Vagina (tissue), 2 donors: ENCODE results near the gene LMX1B. TPM values are rescaled to one million over a fixed set of nuclear protein-coding genes. Genes with fewer than 3 reads are reported as not detected.

Experiments used
- DNase-seq, 2 donors: peaks; one replicate each; pipeline ENCODE4 v3.0.0-alpha.2; 2017; ENCODE audit errors: extremely low spot score in 2 of 2
- H3K27ac ChIP-seq: fragments of 200-600 bp; sonication (generic); one replicate; pipeline ENCODE4 v1.5.1; 2019
- H3K27me3 ChIP-seq: fragments of 200-600 bp; sonication (generic); one replicate; pipeline ENCODE4 v1.5.1; 2019
- H3K36me3 ChIP-seq, 2 donors: fragments of 200-600 bp; sonication (generic); one replicate each; pipeline ENCODE4 v1.5.1; 2017 to 2019
- H3K4me1 ChIP-seq: fragments of 200-600 bp; sonication (generic); one replicate; pipeline ENCODE4 v1.5.1; 2019
- H3K4me3 ChIP-seq, 2 donors: fragments of 200-600 bp; sonication (generic); 1 replicate in 1 of 2; 2 replicates in 1 of 2; pipeline ENCODE4 v1.5.1; 2016 to 2019
- H3K9me3 ChIP-seq: fragments of 200-600 bp; sonication (generic); one replicate; pipeline ENCODE4 v1.5.1; 2019
- CTCF ChIP-seq, 3 experiments: fragments of 450-650 bp in 2 of 3; fragments of 200-600 bp in 1 of 3; sonication (generic) in 1 of 3; IDR thresholded peaks; one replicate each; pipeline ENCODE4 v1.5.1; 2017 to 2019; ENCODE audit warnings: antibody characterized with exemption in 3 of 3, mild to moderate bottlenecking in 2 of 3, moderate library complexity in 2 of 3
- POLR2A ChIP-seq, 2 donors: fragments of 450-650 bp; IDR thresholded peaks; one replicate each; pipeline ENCODE4 v1.6.1; 2017; ENCODE audit warnings: antibody characterized with exemption in 2 of 2, mild to moderate bottlenecking in 2 of 2, moderate library complexity in 2 of 2
- POLR2AphosphoS5 ChIP-seq, 2 donors: sonication (generic); formaldehyde crosslinking; IDR thresholded peaks; one replicate each; pipeline ENCODE4 v1.9.0; 2017; ENCODE audit warnings: antibody characterized with exemption in 2 of 2, mild to moderate bottlenecking in 2 of 2, low read depth in 1 of 2; ENCODE audit not compliant: insufficient read depth in 1 of 2
- intact Hi-C: fragments of 100-400 bp; cut with DNase I; formaldehyde crosslinking; loops from one replicate; pipeline ENCODE4 v1.15.1; 2023
- total RNA-seq: library from RNA; depleted of rRNA; stranded (reverse); fragments of >200 nt; gene quantifications from one replicate; pipeline ENCODE4 v1.2.3, GENCODE V29; 2016

The LMX1B gene
- total RNA-seq, 1 donor from 2014 or later, result not detected

DNA sequence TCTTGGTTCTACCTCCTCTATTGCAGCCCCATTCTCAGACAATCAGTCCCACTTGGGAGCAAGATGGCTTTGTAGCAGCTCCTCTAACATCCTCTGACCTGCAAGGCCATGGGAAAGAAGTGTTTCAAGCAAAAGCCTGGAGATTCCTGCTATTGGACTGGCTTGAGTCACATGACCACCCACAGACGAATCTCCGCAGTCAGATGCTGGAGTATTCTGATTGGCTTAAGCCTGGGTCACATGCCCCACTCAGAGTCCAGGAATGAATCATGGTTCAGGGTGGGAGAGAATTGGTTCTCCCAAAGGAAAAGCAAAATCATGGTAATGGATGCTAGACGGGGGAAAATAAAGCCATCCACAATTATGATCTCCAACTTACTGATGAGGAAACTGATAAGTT lies 22.6 kb upstream of the LMX1B start:
- Histone ChIP-seq H3K27me3 (no peaks in the 10 kb centered on the region), H3K27ac (no peak overlapping the region), H3K36me3 (no peaks in the 10 kb centered on the region), H3K9me3 (no peaks in the 10 kb centered on the region), H3K4me3 (no peak overlapping the region), H3K4me1 (no peaks in the 10 kb centered on the region)
- no peak for TF ChIP-seq POLR2AphosphoS5 (IDR thresholded peaks at IDR 0.05; ENCODE audit: insufficient read depth in 1 of 2, low read depth in 1 of 2)
- TF ChIP-seq POLR2A (IDR thresholded peaks at IDR 0.05), result no peak
- no peak for TF ChIP-seq CTCF (IDR thresholded peaks at IDR 0.05)
- DNase-seq, result no peak
- intact Hi-C loops, result no loop called here

- no peak for TF ChIP-seq CTCF (IDR thresholded peaks at IDR 0.05)
- no peak for TF ChIP-seq POLR2A (IDR thresholded peaks at IDR 0.05)
- no peak for TF ChIP-seq POLR2AphosphoS5 (IDR thresholded peaks at IDR 0.05; ENCODE audit: insufficient read depth in 1 of 2, low read depth in 1 of 2)
- no peak for DNase-seq
- H3K4me3 ChIP-seq, result no peak overlapping the region
- no peak overlapping the region for H3K27ac ChIP-seq
- H3K27me3 ChIP-seq, result no peaks in the 10 kb centered on the region
- intact Hi-C loops, result no loop called here
- no peaks in the 10 kb centered on the region for H3K9me3 ChIP-seq
- no peaks in the 10 kb centered on the region for H3K36me3 ChIP-seq
- no peaks in the 10 kb centered on the region for H3K4me1 ChIP-seq
Measured at GRCh38 chr9:126591922-126592321, 21.8 kb upstream of the LMX1B start.

DNA sequence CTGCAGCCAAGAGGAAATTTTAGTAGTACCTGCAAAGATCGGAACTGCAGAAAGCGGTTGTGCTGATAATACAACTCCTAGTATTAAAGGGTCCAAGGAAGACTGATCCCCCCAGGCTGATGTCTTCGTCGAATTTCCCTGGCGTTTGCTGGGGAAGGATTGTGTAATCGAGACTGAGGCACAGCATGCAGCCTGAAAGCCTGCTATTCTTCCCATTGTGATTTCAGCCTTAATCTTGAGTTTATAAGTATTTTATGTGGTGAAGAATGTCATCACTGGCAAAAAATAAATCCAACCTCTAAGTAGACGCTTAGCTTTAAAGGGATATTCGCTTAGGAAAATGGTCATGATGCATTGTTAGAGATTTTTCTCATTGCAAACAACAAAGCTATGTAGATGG lies 21.3 kb upstream of the LMX1B start:
- TF ChIP-seq POLR2AphosphoS5 (IDR thresholded peaks at IDR 0.05; ENCODE audit: insufficient read depth in 1 of 2, low read depth in 1 of 2), result no peak
- no peak for TF ChIP-seq CTCF (IDR thresholded peaks at IDR 0.05)
- TF ChIP-seq POLR2A (IDR thresholded peaks at IDR 0.05), result no peak
- H3K27me3 ChIP-seq, result no peaks in the 10 kb centered on the region
- H3K4me3 ChIP-seq, result no peak overlapping the region
- intact Hi-C loops, result no loop called here
- H3K27ac ChIP-seq, result no peak overlapping the region
- no peaks in the 10 kb centered on the region for H3K36me3 ChIP-seq
- no peaks in the 10 kb centered on the region for H3K4me1 ChIP-seq
- DNase-seq, result no peak
- no peaks in the 10 kb centered on the region for H3K9me3 ChIP-seq

DNA sequence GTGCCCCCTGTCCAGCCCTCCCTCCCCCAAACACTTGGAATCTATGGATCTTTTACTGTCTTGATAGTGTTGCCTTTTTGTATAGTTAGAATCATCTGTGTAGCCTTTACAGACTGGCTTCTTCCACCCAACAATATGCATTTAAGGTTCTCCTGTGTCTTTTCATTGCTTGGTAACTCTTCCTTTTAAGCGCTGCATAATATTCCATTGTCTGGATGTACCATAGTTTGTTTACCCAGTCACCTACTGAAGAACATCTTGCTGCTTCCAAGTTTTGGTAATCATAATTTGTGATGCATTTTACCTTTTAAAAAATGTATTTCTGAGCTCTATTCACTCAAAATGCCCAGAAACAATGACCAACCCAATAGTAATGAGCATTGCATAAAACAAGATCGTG lies 17.7 kb upstream of the LMX1B start:
- Histone ChIP-seq H3K27ac (no peak overlapping the region), H3K27me3 (no peaks in the 10 kb centered on the region), H3K36me3 (no peaks in the 10 kb centered on the region), H3K9me3 (no peaks in the 10 kb centered on the region), H3K4me1 (no peaks in the 10 kb centered on the region), H3K4me3 (no peak overlapping the region)
- no peak for DNase-seq
- no peak for TF ChIP-seq POLR2A (IDR thresholded peaks at IDR 0.05)
- intact Hi-C loops, result no loop called here

DNA sequence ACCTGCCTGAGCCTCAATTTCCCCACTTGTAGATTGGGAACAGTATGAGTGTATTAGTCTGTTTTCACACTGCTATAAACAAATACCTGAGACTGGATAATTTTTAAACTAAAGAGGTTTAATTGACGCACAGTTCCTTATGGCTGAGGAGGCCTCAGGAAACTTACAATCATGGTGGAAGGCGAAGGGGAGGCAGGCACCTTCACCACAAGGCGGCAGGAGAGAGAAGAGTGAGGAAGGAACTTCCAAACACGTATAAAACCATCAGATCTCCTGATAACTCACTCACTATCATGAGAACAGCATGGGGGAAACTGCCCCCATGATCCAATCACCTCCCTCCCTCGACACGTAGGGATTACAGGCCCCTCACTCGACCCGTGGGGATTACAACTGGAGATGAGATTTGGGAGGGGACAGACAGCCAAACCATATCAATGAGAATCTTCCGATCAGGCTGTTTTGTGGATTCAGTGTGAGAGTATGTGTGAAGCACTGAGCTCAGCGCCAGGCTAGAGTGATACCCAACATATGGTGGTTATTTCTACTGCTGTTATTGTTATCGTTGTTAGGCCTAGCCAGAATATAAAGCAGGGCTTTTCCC lies 14.6 kb upstream of the LMX1B start:
- Histone ChIP-seq H3K36me3 (no peaks in the 10 kb centered on the region), H3K27me3 (no peaks in the 10 kb centered on the region), H3K27ac (no peak overlapping the region), H3K9me3 (no peaks in the 10 kb centered on the region), H3K4me1 (no peaks in the 10 kb centered on the region), H3K4me3 (no peak overlapping the region)
- intact Hi-C loops, result no loop called here
- no peak for DNase-seq
- TF ChIP-seq POLR2AphosphoS5 (IDR thresholded peaks at IDR 0.05; ENCODE audit: insufficient read depth in 1 of 2, low read depth in 1 of 2) (no peak), CTCF (IDR thresholded peaks at IDR 0.05) (no peak), POLR2A (IDR thresholded peaks at IDR 0.05) (no peak)
